IMR-90 (cell line): ENCODE results near the gene NME4. TPM values are rescaled to one million over a fixed set of nuclear protein-coding genes. Genes with fewer than 3 reads are reported as not detected.

Source experiments
- ATAC-seq: fragments of 200-7000 bp; cut with Tn5 transposase; 2 replicates; pipeline ENCODE4 v1.9.1; 2020; ENCODE audit warnings: low read depth, mild to moderate bottlenecking, moderate library complexity
- BruUV-seq: library from RNA; stranded (reverse); fragments of 400-500 nt; replicated peaks from 2 replicates; lab custom pipeline; 2021; lab: Mats Ljungman, UMichigan
- CTCF ChIA-PET: fragments of 300-600 bp; formaldehyde crosslinking; extraction: SDS; loops from one replicate; lab custom pipeline; 2021; ENCODE audit warnings: antibody characterized with exemption; lab: Yijun Ruan, JAX
- POLR2A ChIA-PET: fragments of 300-600 bp; sonication (Branson Sonifier 250); formaldehyde crosslinking; loops from one replicate; lab custom pipeline; 2022; ENCODE audit warnings: antibody characterized with exemption; ENCODE audit not compliant: unreplicated experiment; lab: Charles Lee
- DNase-seq: peaks from one replicate; pipeline ENCODE4 v3.0.0; 2013
- H2AFZ ChIP-seq: replicated peaks from 2 replicates; pipeline ENCODE3; 2013; ENCODE audit warnings: low read length, mild to moderate bottlenecking; ENCODE audit not compliant: poor library complexity
- H2AK5ac ChIP-seq: 2 replicates; pipeline ENCODE4 v1.6.1; 2013; ENCODE audit warnings: low read depth, low read length, inconsistent platforms
- H2AK9ac ChIP-seq: replicated peaks from 2 replicates; pipeline ENCODE3; 2013; ENCODE audit warnings: mild to moderate bottlenecking, low read depth, low read length, moderate library complexity; ENCODE audit not compliant: poor library complexity
- H2BK120ac ChIP-seq: 2 replicates; pipeline ENCODE4 v1.6.1; 2013; ENCODE audit warnings: low read depth, low read length, inconsistent platforms
- H2BK15ac ChIP-seq: 3 replicates; pipeline ENCODE4 v1.6.1; 2013; ENCODE audit warnings: low read depth, low read length, inconsistent platforms
- H2BK20ac ChIP-seq: 2 replicates; pipeline ENCODE4 v1.6.1; 2013; ENCODE audit warnings: low read depth, mild to moderate bottlenecking, inconsistent platforms, low read length, moderate library complexity
- H2BK5ac ChIP-seq: 2 replicates; pipeline ENCODE4 v1.6.1; 2013; ENCODE audit warnings: mild to moderate bottlenecking, low read depth, low read length, inconsistent platforms; ENCODE audit not compliant: poor library complexity, severe bottlenecking
- H3K14ac ChIP-seq: replicated peaks from 2 replicates; pipeline ENCODE4 v1.6.1; 2013; ENCODE audit warnings: low read depth, low read length, inconsistent platforms
- H3K18ac ChIP-seq: 2 replicates; pipeline ENCODE4 v1.6.1; 2013; ENCODE audit warnings: low read depth, low read length, control low read depth
- H3K23ac ChIP-seq: 2 replicates; pipeline ENCODE4 v1.6.1; 2013; ENCODE audit warnings: low read depth, low read length, inconsistent platforms
- H3K27ac ChIP-seq: 2 replicates; pipeline ENCODE4 v1.5.1; 2013; ENCODE audit warnings: mild to moderate bottlenecking, control low read depth, low read length; ENCODE audit not compliant: insufficient read depth
- H3K27me3 ChIP-seq: 2 replicates; pipeline ENCODE4 v1.6.1; 2013; ENCODE audit warnings: low read length; ENCODE audit not compliant: control insufficient read depth, insufficient read depth
- H3K36me3 ChIP-seq: 2 replicates; pipeline ENCODE4 v1.6.1; 2013; ENCODE audit warnings: low read length, mixed read lengths; ENCODE audit not compliant: control insufficient read depth, insufficient read depth
- H3K4ac ChIP-seq: 2 replicates; pipeline ENCODE4 v1.6.1; 2013; ENCODE audit warnings: low read depth, low read length, inconsistent platforms
- H3K4me1 ChIP-seq: 2 replicates; pipeline ENCODE4 v1.6.1; 2013; ENCODE audit warnings: low read length, mixed read lengths; ENCODE audit not compliant: control insufficient read depth, insufficient read depth
- H3K4me2 ChIP-seq: 2 replicates; pipeline ENCODE4 v1.6.1; 2013; ENCODE audit warnings: low read depth, mild to moderate bottlenecking, control low read depth, low read length, moderate library complexity
- H3K4me3 ChIP-seq: 2 replicates; pipeline ENCODE4 v1.5.1; 2013; ENCODE audit warnings: low read depth, mild to moderate bottlenecking, control low read depth, low read length, moderate library complexity; ENCODE audit not compliant: insufficient read depth
- H3K56ac ChIP-seq: 2 replicates; pipeline ENCODE4 v1.6.1; 2013; ENCODE audit warnings: low read length, inconsistent platforms; ENCODE audit not compliant: insufficient read depth; ENCODE audit errors: extremely low read depth
- H3K79me1 ChIP-seq, 2 experiments: 2 replicates each; pipeline ENCODE4 v1.6.1; 2013; ENCODE audit warnings: low read length in 2 of 2, inconsistent platforms in 1 of 2, low read depth in 1 of 2
- H3K9ac ChIP-seq: 2 replicates; pipeline ENCODE4 v1.6.1; 2013; ENCODE audit warnings: low read depth, low read length, control low read depth
- H3K9me1 ChIP-seq: 2 replicates; pipeline ENCODE4 v1.6.1; 2013; ENCODE audit warnings: low read length, inconsistent platforms; ENCODE audit not compliant: insufficient read depth
- H3K9me3 ChIP-seq: 2 replicates; pipeline ENCODE4 v1.6.1; 2013; ENCODE audit warnings: low read length; ENCODE audit not compliant: control insufficient read depth, insufficient read depth
- H4K20me1 ChIP-seq: 2 replicates; pipeline ENCODE4 v1.6.1; 2013; ENCODE audit warnings: low read length, inconsistent platforms; ENCODE audit not compliant: insufficient read depth
- H4K5ac ChIP-seq: 2 replicates; pipeline ENCODE4 v1.6.1; 2013; ENCODE audit warnings: mild to moderate bottlenecking, low read depth, low read length, control low read depth
- H4K8ac ChIP-seq, 2 experiments: 2 replicates each; pipeline ENCODE4 v1.6.1; 2013; ENCODE audit warnings: low read depth in 2 of 2, low read length in 2 of 2, control low read depth in 1 of 2, inconsistent platforms in 1 of 2
- H4K91ac ChIP-seq: 2 replicates; pipeline ENCODE4 v1.6.1; 2013; ENCODE audit warnings: low read depth, low read length, inconsistent platforms; ENCODE audit not compliant: insufficient read depth
- BHLHE40 ChIP-seq: fragments of 150-350 bp; IDR thresholded peaks from 2 replicates; pipeline ENCODE4 v1.6.1; 2016; ENCODE audit warnings: mild to moderate bottlenecking, low read depth, low read length
- CEBPB ChIP-seq: IDR thresholded peaks from 2 replicates; pipeline ENCODE4 v1.6.1; 2012; ENCODE audit warnings: low read depth, low read length, improper control_type of control experiment
- FOS ChIP-seq: fragments of 150-350 bp; IDR thresholded peaks from 2 replicates; pipeline ENCODE4 v1.6.1; 2016; ENCODE audit warnings: low read depth, low read length
- NFE2L2 ChIP-seq: fragments of 150-350 bp; IDR thresholded peaks from 2 replicates; pipeline ENCODE4 v1.6.1; 2016; ENCODE audit warnings: low read depth, mild to moderate bottlenecking, low read length
- POLR2A ChIP-seq: IDR thresholded peaks from 2 replicates; pipeline ENCODE4 v1.6.1; 2012; ENCODE audit warnings: mild to moderate bottlenecking, low read depth, low read length
- RAD21 ChIP-seq: IDR thresholded peaks from 2 replicates; pipeline ENCODE4 v1.6.1; 2012; ENCODE audit warnings: low read length, improper control_type of control experiment
- RFX5 ChIP-seq: IDR thresholded peaks from 2 replicates; pipeline ENCODE4 v1.8.0; 2012; ENCODE audit warnings: low read depth, mild to moderate bottlenecking, low read length, moderate library complexity
- SMC3 ChIP-seq: fragments of 150-350 bp; IDR thresholded peaks from 2 replicates; pipeline ENCODE4 v1.6.1; 2016; ENCODE audit warnings: low read depth, mild to moderate bottlenecking, antibody characterized with exemption, low read length, moderate library complexity
- WGBS, 2 experiments: methylation state at CpG; one replicate each; pipeline versions ENCODE4 v1.1.5 to v1.1.7; 2013; ENCODE audit warnings: missing lambda C conversion rate in 2 of 2; ENCODE audit not compliant: insufficient read length in 1 of 2; ENCODE audit errors: extremely low coverage in 2 of 2; 5-methylcytosine and 5-hydroxymethylcytosine counted together
- dilution Hi-C: fragments of 300-500 bp; cut with HindIII; formaldehyde crosslinking; loops from one replicate; pipeline ENCODE4 v1.14.3; 2018; ENCODE audit warnings: low sequenced_read_pairs; ENCODE audit not compliant: unreplicated experiment
- in situ Hi-C: fragments of 300-500 bp; cut with MboI; formaldehyde crosslinking; loops from 3 replicates; pipeline ENCODE4 v1.14.3; 2019; ENCODE audit warnings: low sequenced_read_pairs, inconsistent platforms, mixed read lengths
- intact Hi-C: fragments of 100-400 bp; cut with micrococcal nuclease; formaldehyde crosslinking; loops from 2 replicates; pipeline ENCODE4 v1.10.0; 2022
- polyA plus RNA-seq, 3 experiments: library from polyadenylated mRNA; depleted of rRNA; stranded (reverse); fragments of >200 nt; gene quantifications; 2 replicates each; pipeline ENCODE4 v1.2.3, GENCODE V29; 2012; ENCODE audit warnings: low replicate concordance in 1 of 3
- total RNA-seq: library from RNA; depleted of rRNA; stranded (reverse); fragments of >200 nt; gene quantifications from 2 replicates; pipeline ENCODE4 v1.2.3, GENCODE V29; 2012

Gene NME4
- total and polyA plus RNA-seq, 2 of the 4 experiments (the other 2 are of a cell fraction), result 124 to 288 TPM

GRCh38 chr16:425082-425718, 28.2 kb downstream of the NME4 start, which contains the start of gene RAB11FIP3 (continued):
- TF ChIP-seq FOS, result no peak
- TF ChIP-seq RAD21, result no peak
- no peak for TF ChIP-seq CEBPB

DNA sequence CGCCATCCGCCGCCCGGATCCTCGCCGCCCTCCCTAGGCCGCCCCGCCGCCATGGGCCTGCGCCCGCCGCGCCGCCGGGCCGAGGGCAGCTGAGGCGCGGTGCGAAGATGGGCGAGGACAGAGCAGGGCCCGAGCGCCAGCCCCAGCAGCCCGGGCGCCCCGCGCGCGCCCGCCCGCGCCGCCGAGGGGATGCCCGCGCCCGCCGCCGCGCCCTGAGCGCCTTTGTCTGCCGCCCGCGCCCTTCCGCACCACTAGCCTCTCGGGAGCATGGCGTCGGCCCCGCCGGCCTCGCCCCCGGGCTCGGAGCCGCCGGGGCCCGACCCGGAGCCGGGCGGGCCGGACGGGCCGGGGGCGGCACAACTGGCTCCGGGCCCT, 28.7 kb downstream of the NME4 start:
- no peak overlapping the region for H4K5ac ChIP-seq
- no peak overlapping the region for H3K4ac ChIP-seq
- H3K4me3 ChIP-seq, result peak overlapping the region; percentile 65
- peaks cover 16% of the 10 kb centered on the region for H3K9me1 ChIP-seq
- H3K56ac ChIP-seq, result no peak overlapping the region
- H2BK20ac ChIP-seq, result no peak overlapping the region
- H2BK120ac ChIP-seq, result no peak overlapping the region
- no TSS peak for BruUV-seq
- peaks cover 13% of the 10 kb centered on the region for H3K4me1 ChIP-seq
- ATAC-seq (peak; percentile 52), DNase-seq (no peak)
- no peak overlapping the region for H2BK15ac ChIP-seq
- no peak overlapping the region for H3K4me2 ChIP-seq
- no peak overlapping the region; a peak in 1 of 4 replicates for H4K8ac ChIP-seq
- no peaks in the 10 kb centered on the region for H3K9me3 ChIP-seq
- no peak overlapping the region for H3K18ac ChIP-seq
- H2AK5ac ChIP-seq, result no peak overlapping the region
- H2BK5ac ChIP-seq, result peak overlapping the region; percentile 48
- H3K27ac ChIP-seq, result peak overlapping the region; percentile 27; the same call in 1 of the 2 replicates
- ChIA-PET POLR2A (no interaction called here), CTCF (interaction anchor here (0.5 kb wide), 1 partner anchor 175 kb away, joined by 3 read pairs; no protein-coding TSS in a partner anchor)
- no peak overlapping the region for H3K23ac ChIP-seq
- H4K91ac ChIP-seq, result no peak overlapping the region
- peaks cover 32% of the 10 kb centered on the region for H4K20me1 ChIP-seq
- no peak overlapping the region for H3K9ac ChIP-seq
- intact Hi-C loops, result loop anchor here (2.0 kb wide), 2 partner anchors 69 to 101 kb away; partner anchors contain the start of gene CAPN15
- TF ChIP-seq SMC3 (no peak), NFE2L2 (no peak), BHLHE40 (no peak), RAD21 (no peak), POLR2A (peak; percentile 0; the same call in 1 of the 2 replicates), RFX5 (no peak)
- H3K36me3 ChIP-seq, result peaks cover 3% of the 10 kb centered on the region; the same call in 1 of the 2 replicates
- no peaks in the 10 kb centered on the region for H3K27me3 ChIP-seq
- H2AFZ ChIP-seq, result peak overlapping the region; percentile 82
- H3K14ac ChIP-seq, result no peak overlapping the region
- peak overlapping the region; percentile 65 for H2AK9ac ChIP-seq
- in situ Hi-C loops, result no loop called here
- dilution Hi-C loops, result no loop called here
- WGBS, 2 experiments, result 0% methylated on average over 24 of the region's 63 CpGs; no CpG with 5 or more reads in 1 of the 2 experiments
- peaks cover 19 to 49% of the 10 kb centered on the region in 2 experiments for H3K79me1 ChIP-seq
